ENCODE measurements around the gene DLG3. TPM values are rescaled to one million over a fixed set of nuclear protein-coding genes. Genes with fewer than 3 reads are reported as not detected.

DLG3 gene
- polyA plus RNA-seq, 1 donor (not counting 4 experiments of a cell fraction or from before 2014, with no cell fraction given): 10.1 TPM

GRCh38 chrX:70449457-70449966 is 4.9 kb downstream of the DLG3 start:
- no peak for FAIRE-seq
- Histone ChIP-seq H3K9me1 (ENCODE audit: control insufficient read depth, extremely low read depth, insufficient read depth, low read length) (no peaks in the 10 kb centered on the region), H4K20me1 (ENCODE audit: control insufficient read depth, extremely low read depth, insufficient read depth, low read length) (no peaks in the 10 kb centered on the region), H3K4me3 (ENCODE audit: control insufficient read depth in 2 of 3, extremely low read depth in 1 of 3, insufficient read depth in 2 of 3, low read depth in 1 of 3, low read length in 3 of 3) (no peak overlapping the region), H3K4me1 (ENCODE audit: control insufficient read depth, extremely low read depth, insufficient read depth, low read length) (peaks cover 3% of the 10 kb centered on the region), H3K79me2 (ENCODE audit: control insufficient read depth, insufficient read depth, low read length) (no peaks in the 10 kb centered on the region), H3K9ac (ENCODE audit: control insufficient read depth, extremely low read depth, insufficient read depth, low read length) (no peak overlapping the region), H3K9me3 (ENCODE audit: control insufficient read depth, low read depth, low read length) (no peaks in the 10 kb centered on the region), H3K36me3 (ENCODE audit: control insufficient read depth in 2 of 2, extremely low read depth in 1 of 2, insufficient read depth in 2 of 2, low read length in 2 of 2) (no peaks in the 10 kb centered on the region), H2AFZ (ENCODE audit: control insufficient read depth, low read length) (no peak overlapping the region), H3K4me2 (ENCODE audit: control insufficient read depth, extremely low read depth, insufficient read depth, low read depth, low read length) (no peak overlapping the region), H3K27me3 (ENCODE audit: control insufficient read depth, extremely low read depth, insufficient read depth, low read length) (peaks cover 27% of the 10 kb centered on the region), H3K27ac (ENCODE audit: control insufficient read depth, insufficient read depth, low read length) (no peak overlapping the region)
- TF ChIP-seq CTCF (optimal IDR thresholded peaks at IDR 0.05 in 1 of 3, IDR thresholded peaks at IDR 0.05 in 1 of 3, conservative IDR thresholded peaks at IDR 0.05 in 1 of 3; ENCODE audit: extremely low read depth in 1 of 3, insufficient read depth in 2 of 3, low read length in 3 of 3): no peak
- no peak for TF ChIP-seq EZH2 (IDR thresholded peaks at IDR 0.05; ENCODE audit: low read length)
- no peak for DNase-seq (ENCODE audit: low read depth, low spot score)
- dilution Hi-C loops (cut with MboI; ENCODE audit: extremely low pct_ligation_motif_present, low sequenced_read_pairs): no loop called here

- no peaks in the 10 kb centered on the region for H3K9me1 ChIP-seq (ENCODE audit: control insufficient read depth, extremely low read depth, insufficient read depth, low read length)
- FAIRE-seq: no peak
- no peaks in the 10 kb centered on the region for H3K79me2 ChIP-seq (ENCODE audit: control insufficient read depth, insufficient read depth, low read length)
- H3K4me3 ChIP-seq (ENCODE audit: control insufficient read depth in 2 of 3, extremely low read depth in 1 of 3, insufficient read depth in 2 of 3, low read depth in 1 of 3, low read length in 3 of 3): peak overlapping the region; percentile 45 to 60 (median 57)
- dilution Hi-C loops (cut with MboI; ENCODE audit: extremely low pct_ligation_motif_present, low sequenced_read_pairs): no loop called here
- H3K4me1 ChIP-seq (ENCODE audit: control insufficient read depth, extremely low read depth, insufficient read depth, low read length): peaks cover 14% of the 10 kb centered on the region
- peak overlapping the region; percentile 49 for H2AFZ ChIP-seq (ENCODE audit: control insufficient read depth, low read length)
- no peak for DNase-seq (ENCODE audit: low read depth, low spot score)
- H3K27ac ChIP-seq (ENCODE audit: control insufficient read depth, insufficient read depth, low read length): no peak overlapping the region
- no peaks in the 10 kb centered on the region for H3K9me3 ChIP-seq (ENCODE audit: control insufficient read depth, low read depth, low read length)
- TF ChIP-seq CTCF (optimal IDR thresholded peaks at IDR 0.05 in 1 of 3, IDR thresholded peaks at IDR 0.05 in 1 of 3, conservative IDR thresholded peaks at IDR 0.05 in 1 of 3; ENCODE audit: extremely low read depth in 1 of 3, insufficient read depth in 2 of 3, low read length in 3 of 3): peak in 2 of 3 experiments; percentile 52 to 61
- no peak for TF ChIP-seq EZH2 (IDR thresholded peaks at IDR 0.05; ENCODE audit: low read length)
- H3K36me3 ChIP-seq (ENCODE audit: control insufficient read depth in 2 of 2, extremely low read depth in 1 of 2, insufficient read depth in 2 of 2, low read length in 2 of 2): no peaks in the 10 kb centered on the region
- peaks cover 2% of the 10 kb centered on the region for H3K27me3 ChIP-seq (ENCODE audit: control insufficient read depth, extremely low read depth, insufficient read depth, low read length)
- H3K4me2 ChIP-seq (ENCODE audit: control insufficient read depth, extremely low read depth, insufficient read depth, low read depth, low read length): peak overlapping the region; percentile 62
- no peaks in the 10 kb centered on the region for H4K20me1 ChIP-seq (ENCODE audit: control insufficient read depth, extremely low read depth, insufficient read depth, low read length)
- peak overlapping the region; percentile 44 for H3K9ac ChIP-seq (ENCODE audit: control insufficient read depth, extremely low read depth, insufficient read depth, low read length)
Observed at GRCh38 chrX:70452143-70452733, 7.6 kb downstream of the DLG3 start.

Measured in keratinocyte (primary cell).